GM23248 (cell line): ENCODE results near the gene CEMIP.

Source experiments
- EZH2 ChIP-seq: fragments of 200-600 bp; sonication (generic); IDR thresholded peaks from 2 replicates; pipeline ENCODE4 v1.6.1; 2018; ENCODE audit warnings: antibody characterized with exemption, mild to moderate bottlenecking; ENCODE audit not compliant: insufficient read depth, poor library complexity, severe bottlenecking
- EZH2phosphoT487 ChIP-seq: fragments of 200-600 bp; sonication (generic); IDR thresholded peaks from 2 replicates; pipeline ENCODE4 v1.6.1; 2018; ENCODE audit warnings: antibody characterized with exemption, moderate library complexity, mild to moderate bottlenecking, low read depth; ENCODE audit not compliant: insufficient read depth

GRCh38 chr15:80769829-80770705 lies 9.1 kb upstream of the CEMIP start:
- TF ChIP-seq EZH2 (no peak), EZH2phosphoT487 (no peak)
